Left renal cortex interstitium (tissue), 4 donors: ENCODE measurements around the gene TP73. TPM values are rescaled to one million over a fixed set of nuclear protein-coding genes. Genes with fewer than 3 reads are reported as not detected.

Experiments
- DNase-seq, 4 donors: peaks; one replicate each; pipeline ENCODE4 v3.0.0-alpha.2; 2013; ENCODE audit warnings: low read depth in 4 of 4, low spot score in 2 of 4, missing footprints in 1 of 4
- polyA plus RNA-seq, 4 donors: library from polyadenylated mRNA; unstranded; fragments of 120-200 nt; gene quantifications; one replicate each; pipeline ENCODE4 v1.2.1, GENCODE V29; 2013; ENCODE audit not compliant: insufficient read length in 4 of 4

The TP73 gene
- polyA plus RNA-seq, 4 donors: 0.51 to 1.4 (median 0.67) TPM

DNA sequence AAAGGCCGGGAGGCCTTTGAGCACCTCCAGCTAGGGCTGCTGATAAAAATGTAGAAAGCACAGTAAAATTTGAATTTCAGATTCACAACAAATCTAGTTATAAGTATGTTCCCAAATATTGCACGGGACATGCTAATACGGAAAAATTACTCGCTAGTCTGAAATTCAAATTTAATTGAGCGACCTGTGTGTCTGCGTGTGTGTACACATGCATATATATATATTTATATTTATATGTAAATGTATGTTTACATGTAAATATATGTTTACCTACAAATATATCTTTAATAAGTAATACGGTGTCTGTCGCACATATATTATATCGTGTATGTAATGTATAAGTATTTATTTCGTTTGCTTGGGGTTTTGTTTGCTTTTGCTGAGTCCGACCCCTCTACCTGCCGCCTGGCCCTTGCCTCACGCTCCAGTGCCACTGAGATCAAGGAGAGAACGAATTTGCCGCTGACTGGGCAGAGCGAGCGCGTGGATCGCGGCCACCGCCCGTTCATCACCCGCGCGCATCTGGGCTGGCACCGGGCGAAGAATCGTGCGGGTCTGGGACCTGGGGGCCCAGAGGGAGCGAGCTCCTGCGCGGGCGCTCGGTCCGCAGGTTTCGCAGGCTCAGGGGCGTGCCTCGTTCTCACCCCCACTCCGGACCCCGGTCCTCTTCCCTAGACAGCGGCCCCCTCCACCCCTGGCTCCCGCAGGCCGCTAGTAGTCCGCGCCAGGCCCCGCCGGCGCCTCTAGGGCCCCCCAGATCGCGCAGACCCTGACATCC is 1.9 kb upstream of the TP73 start:
- DNase-seq: no peak

DNA sequence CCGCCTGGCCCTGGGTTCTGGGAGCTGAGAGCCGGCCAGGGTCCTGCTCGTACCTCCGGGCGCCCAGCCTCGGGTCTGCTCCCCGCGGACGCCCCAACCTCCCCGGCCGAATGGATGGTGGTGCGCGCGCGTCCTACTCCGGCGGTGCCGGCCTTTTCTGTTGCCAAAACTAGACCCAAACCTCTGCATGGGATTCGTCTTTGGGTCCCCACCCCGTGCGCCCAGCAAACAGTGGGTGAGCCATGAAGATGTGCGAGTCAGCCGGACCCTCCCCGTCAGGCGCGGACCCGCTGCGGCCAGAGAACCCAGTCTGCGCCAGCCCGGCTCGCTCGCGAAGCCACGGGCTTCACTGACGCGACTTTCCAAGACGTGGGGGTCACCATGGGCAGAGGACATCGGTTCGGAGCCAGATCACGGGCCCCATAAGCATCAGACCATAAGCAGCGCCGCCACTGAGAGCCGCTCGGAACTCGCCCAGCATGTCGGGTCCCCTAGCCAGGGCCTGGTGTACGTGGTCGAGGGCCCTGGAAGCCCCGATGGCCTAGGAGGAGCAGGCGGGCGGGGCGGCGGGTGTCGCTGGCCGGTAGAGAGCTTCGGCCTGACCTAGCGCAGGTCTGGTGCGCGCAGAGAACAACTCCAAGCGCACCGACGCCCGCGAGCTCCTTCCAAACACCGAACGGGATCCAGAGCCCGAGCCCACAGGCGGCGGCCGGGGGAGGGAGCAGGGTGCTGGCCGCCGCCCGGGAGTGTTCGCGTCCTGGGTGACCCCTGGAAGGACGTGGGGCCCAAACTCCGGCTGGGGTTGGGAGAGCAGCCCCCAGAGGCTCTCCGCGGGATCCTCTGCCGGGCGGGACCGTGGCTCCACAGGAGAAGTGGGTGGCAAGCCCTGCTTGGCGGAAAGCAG is 1.0 kb upstream of the TP73 start:
- DNase-seq: no peak

DNA sequence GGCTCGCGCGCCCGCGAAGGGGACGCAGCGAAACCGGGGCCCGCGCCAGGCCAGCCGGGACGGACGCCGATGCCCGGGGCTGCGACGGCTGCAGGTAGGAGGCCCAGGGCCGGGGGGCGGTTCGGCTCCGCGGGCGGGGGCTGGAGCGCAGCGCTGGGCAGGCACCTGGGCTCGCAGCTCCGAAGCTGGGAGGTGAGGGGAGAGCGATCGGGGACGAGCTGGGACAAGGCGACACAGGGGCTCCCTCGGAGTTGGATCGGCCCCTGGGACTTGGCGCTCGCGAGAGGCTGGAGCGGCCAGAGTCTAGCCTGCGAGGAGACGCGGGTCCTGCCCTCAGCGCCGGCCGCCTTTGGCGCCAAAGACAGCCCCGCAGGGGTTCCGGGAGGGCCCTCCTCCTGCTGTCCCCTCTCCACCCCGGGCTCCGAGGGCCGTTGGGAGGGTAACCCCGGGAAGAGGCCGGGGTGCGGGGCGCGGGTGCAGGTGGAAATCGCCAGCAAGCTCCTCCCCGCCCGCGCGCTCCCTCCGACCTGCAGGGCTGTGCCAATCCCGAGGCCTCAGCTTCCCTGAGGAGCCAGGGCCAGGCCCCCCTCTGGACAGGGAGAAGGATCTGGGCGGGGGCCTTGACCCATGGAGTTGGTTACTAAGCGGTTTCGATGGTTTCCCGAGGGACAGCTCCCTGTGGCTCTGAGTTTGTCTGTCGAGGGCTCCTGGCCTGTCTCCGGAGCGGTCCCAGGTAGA is 401 bp downstream of the TP73 start:
- no peak for DNase-seq

DNA sequence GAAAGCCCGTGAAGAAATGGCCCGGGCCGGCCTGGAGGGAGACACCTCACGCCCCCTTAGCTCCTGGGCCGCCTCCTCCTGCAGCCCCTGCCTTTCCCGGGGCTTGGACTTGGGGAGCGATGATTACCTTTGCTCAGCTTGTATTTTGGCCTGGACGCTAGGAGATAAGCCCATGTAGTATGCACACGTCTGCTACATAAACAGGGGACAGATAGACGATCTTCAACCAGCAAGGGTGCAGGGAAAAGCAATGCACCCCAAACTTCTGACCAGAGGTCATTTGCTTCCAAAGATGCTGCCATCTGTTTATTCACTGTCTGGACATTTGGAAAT is 936 bp downstream of the TP73 start:
- no peak for DNase-seq

DNA sequence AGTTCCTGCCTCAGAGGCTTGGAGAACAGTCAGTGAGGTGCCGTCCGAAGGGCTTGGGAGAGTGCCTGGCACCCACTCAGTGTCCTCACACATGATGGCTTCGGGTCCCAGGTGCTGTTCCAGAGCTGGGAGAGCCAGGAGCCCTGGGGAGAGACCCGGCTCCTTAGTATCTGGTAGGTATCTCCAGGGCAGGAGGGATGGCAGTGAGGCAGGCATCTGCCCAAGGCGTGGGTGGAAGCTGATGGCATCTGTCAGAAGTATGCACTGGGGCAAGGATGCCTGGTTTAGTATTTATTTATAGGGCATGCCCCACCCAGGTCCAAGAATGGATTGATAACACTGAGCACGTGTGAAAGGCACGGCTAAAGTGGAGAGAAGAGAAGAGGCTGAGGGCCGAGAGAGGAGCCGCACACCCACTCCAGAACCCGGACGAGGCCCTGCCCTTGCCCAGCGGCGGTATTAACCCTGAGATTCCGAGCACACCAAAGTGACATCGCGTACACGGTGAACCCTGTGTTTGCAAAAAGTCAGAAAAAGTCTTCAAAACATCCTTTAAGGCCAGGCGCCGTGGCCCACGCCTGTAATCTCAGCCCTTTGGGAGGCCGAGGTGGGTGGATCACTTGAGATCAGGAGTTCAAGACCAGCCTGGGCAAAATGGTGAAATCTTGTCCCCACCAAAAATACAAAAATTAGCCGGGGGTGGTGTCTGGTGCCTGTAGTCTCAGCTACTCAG is 2.4 kb downstream of the TP73 start:
- DNase-seq: no peak

DNA sequence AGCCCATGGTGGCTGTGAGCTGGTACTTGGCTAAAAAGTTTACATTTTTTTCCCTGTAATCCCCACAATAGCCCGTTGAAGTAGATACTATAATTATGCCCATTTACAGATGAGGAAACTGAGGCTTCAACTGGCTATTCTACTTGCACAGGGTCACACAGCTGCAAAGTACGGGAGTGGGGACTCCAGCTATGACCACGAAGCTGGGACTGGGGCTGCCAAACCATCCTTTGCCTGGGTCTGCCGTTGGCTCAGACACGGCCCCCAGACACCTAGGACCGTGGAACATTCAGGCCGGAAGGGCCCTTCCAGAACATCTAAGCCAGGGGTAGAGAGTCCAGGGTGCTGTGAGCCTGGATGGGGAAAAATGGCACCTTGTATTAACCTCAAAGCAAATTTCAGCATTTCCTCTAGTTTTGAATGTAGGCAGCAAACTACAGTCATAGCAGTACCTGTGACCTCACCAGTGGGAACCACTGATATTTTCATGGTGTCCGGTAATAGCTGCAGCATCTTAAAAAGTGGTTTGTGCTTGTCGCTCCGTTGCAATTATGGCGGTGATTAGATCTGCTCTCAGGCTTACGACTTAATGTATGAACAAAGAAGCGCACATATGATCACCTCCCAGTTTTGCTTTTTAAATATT is 4.3 kb downstream of the TP73 start:
- no peak for DNase-seq

DNA sequence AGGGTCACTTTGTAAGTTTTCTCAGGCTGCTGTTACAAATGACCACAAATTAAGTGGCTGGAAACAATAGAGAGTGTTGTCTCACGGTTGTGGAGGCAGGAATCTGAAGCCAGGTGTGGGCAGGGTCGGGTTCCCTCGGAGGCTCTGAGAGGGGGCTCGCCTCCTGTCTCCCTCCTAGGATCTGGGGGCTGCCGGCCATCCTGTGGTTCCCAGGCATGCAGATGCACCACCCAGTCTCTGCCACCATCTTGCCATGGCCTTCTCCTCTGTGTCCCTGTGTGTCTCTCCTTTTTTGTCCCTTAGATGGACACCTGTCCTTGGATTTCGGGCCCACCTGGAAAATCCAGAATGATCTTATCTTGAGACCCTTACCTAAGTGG is 4.8 kb downstream of the TP73 start:
- DNase-seq: no peak

DNA sequence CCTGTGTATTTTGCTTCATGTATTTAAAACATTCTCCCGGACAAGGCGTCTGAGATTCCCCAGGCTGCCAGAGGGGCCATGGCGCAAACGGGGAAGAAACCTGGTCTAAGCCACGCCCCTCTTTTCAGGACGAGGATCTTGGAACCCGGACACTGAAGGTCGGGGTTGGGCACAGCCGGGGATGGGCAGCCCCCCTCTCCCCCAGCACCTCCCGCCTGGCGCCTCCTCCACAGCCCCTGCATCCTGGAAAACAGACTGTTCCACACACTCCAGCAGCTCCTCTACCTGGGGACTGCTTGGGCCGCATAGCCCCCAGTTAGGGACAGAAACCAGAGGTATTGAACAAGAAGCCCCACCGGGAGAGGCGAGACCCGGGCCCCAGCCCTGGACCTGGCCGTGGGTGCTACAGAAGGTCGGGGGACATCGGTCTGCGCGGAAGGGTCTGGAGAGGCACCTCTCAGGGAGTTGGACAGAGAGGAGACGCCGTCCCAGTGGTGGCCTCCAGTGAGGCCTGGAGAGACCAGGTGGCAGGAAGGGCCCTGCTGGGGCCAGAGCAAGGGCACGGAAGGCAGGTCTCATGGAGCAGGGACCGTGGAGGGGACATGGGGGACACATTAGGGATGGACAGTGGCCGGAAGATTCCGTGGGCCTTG is 5.4 kb downstream of the TP73 start:
- no peak for DNase-seq

DNA sequence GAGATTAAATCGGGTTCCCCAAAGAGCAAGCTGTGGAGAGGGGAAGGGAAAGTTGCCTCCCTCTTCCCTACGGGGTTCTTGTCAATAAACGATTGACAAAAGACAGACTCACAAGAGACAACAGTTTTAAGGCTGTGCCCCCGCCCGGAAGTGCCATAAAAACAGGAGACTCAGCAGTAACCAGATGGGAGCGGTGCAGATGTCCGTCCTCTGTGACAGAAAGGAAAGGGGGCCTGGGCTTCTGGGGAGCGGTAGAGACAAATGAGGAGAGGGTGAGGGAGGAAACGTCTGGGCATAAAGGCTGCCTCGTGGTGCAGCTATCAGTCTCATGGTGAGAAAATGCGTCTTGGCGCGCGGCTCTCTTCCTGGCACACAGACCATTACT is 5.9 kb downstream of the TP73 start:
- no peak for DNase-seq

DNA sequence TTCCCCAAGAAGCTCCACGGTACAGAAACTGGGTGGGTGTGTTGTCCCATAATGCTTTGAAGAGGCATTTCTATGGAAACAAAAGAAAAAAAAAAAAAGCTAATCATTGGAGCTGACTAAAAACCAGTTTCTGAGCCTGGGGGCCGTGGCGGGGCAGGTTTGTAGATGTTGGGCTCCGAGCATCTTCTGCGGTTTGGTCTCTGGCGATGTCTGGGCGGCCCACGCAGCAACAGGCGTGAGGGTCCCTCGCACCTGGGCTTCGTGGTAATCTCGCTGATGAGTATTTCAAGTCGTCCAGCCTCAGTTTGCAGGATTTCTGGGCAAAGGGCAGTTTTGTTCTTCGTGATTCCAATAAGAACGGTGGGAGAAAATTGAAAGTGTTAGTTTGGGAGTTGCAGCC is 6.8 kb downstream of the TP73 start:
- no peak for DNase-seq

DNA sequence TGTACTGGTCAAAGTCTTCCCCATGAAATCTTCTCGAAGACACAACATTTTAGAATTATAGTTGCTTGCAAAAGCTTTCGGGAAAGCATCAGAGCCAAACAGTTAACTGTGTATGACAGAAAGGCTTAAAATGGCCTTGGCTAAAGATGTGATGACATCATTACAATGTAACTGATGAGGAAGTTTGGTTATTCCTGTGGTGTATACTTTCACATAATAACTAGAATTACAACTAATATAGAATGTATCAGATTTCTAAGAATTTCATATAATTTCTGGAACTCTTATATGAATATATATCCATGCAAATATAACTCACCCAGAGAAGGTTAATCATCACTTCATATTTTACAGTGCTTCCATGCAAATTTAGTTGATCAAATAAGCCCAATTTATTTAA is 8.4 kb downstream of the TP73 start:
- DNase-seq: no peak

DNA sequence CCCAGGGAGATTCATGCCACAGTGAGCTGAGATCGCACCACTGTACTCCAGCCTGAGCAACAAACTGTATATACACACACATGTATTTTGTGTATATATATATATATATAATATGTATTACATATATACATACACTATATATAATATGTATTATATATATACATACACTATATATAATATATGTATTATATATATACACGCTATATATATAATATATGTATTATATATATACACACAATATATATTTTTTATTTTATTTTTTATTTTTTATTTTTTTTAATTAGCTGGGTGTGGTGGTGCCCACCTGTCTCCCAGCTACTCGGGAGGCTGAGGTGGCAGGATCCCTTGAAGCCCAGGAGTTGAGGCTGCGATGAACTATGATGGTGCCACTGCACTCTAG is 9.3 kb downstream of the TP73 start:
- DNase-seq: no peak

DNA sequence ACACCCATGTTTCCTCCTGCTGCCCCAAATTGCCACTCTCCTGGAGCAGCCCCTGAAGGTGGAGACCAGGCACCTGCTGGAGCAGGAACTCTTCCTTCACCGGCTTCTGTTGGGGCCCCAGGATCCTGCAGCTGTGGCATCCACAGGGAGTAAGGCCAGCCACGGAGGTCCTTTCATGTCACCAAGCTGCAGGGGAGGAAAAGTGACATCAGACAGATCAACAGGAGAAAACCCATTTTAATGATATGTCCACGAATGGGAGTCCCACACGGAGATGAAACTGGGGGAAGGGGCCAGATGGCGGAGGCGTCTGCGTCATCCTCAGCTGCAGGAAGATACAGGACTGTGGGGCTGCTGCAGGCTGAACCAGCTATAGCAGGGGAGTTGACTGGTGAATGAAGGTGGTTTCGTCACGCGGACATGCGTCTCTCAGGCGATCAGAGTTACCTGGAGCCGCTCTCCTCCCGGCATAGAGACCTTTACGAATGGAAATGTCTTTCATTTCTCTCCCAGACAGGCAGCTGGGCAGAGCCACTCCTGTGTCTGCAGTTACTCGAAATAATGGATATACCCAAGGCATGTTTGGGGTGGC is 9.9 kb downstream of the TP73 start:
- DNase-seq: no peak

DNA sequence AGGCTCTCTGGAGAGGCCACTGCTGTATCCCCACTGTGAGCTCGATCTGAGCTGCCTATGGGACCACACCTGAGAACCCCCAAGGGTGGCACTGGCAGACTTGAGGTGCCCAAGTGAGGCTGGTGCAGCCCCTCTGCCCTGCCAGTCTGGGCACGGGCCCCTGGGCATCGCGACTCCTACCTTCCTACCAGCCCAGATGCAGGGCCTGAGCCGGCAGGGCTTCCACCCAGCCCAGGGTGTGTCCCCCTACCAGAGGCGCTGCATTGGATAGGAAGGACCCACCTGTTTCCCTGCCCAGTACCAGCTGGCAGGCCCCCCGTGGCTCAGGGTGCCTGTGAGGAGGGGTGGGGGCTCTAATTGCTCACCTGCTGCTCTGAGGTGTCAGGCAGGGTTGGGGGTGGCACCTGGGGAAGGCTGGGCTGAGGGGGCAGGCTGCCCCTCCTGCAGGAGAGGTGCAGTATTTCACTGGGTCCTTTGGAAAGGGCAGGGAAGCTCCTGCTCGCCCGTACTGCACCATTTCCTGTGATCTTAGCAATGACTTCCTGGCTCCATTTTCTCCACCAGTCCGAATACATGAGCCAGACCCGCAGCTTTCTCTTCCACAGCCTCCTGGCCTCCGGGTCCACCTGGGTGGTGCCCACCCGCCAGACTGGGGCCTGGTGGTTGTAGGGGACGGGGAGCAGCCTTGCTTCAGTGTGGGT is 11.8 kb downstream of the TP73 start:
- DNase-seq: no peak

DNA sequence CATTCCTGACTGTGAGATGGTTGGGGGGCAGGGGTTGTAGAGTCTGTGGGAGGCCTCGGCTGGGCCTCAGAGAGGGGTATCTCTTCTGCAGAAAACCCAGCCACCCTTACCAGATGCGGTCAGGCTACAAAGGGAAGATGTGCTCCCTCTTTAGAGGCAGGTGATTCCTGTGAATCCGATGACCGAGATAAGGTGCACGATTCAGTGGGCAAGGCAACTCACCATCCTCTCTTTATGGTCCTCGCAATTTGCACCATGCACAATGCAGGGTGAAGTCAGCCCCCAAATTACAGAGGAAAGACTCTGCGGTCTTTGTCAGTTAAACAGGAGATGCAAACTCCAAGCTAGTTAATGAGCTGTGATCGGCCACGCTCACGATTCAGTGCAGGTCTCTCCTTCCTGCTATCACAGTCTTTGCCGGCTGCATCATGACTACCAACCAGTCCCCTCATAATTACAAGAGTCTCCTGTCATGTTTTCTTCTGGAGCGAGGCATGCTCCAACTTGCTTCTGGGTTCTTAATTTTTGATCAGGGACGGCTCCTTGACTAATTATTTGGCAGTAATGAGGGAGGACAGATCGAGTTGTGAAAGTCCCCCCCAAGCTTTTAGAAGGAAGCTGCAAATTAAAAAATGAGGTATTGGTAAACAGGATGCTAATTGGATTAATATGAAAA is 12.5 kb downstream of the TP73 start:
- no peak for DNase-seq

DNA sequence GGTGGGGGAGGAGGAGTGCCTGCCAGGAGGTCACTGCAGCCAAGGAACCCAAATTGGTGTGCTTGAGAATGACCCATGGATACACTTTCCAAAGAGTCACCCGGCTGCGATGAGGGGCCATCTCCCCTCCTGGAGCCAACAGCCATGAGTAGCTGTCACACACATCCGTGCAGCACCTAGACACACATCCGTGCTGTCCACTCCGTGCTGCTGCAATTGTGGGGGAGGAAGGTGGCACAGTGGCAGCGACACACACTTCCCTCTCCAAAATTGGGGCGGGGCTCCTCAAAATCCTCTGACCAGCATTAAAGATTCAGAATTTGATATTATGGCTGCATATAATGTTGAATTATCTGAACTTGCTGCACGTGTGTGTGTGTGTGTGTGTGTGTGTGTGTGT is 15.8 kb downstream of the TP73 start:
- no peak for DNase-seq

DNA sequence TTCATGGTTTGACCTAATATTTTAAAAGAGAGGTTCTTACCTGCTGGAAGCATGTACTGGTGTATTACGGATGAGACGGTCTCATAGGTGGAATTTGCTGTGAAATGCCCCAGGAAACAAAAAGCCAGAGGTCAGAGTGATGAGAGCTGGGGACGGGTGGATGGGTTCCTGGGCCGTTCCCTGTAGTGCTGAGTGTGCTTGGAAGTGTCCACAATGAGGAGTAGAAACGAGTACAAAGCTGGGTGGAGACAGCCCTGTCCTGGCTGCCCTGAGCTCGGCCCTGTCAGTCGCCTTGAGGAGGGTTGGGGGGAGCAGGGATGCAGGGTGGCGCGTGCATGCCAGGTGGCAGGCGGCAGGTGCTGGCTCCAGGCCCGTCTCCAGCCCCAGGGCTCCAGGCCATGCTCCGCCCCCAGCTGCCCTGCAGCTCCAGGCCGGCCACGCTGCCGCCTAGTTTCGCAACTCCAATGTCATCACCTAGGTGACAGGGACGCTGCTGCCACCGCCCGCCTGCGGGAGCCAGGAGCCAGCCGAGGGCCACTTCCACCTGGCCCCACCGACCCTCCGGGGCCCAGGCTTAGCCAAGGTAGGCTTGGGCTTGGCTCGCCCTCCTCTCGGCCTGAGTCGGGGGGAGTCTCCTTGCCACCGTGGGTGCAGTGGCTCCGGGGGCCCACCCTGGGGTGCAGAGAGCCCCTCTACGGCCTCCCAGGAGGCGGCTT is 16.4 kb downstream of the TP73 start:
- DNase-seq: no peak

DNA sequence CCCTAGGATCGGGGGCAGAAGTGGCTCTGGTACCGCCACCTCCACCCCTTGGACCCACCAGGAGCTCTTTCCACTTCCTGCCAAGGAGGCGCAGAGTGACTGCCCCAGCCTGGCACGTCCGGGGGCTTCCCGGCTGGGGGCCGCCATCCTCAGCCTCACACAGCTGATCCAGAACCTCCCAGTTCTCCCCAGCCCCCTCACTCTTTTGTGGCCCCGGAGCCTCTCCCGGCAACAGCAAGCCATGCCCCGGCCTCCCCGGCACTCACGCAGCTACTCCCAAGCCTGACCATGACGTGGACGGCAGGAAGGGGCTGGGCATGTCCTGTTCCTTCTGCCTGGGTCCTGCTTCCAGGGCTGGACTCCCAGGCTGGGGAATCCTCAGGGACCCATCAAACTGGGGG is 17.1 kb downstream of the TP73 start:
- no peak for DNase-seq
